NB4 (cell line): ENCODE measurements around the gene MCC.

Source experiments
- CTCF ChIP-seq: IDR thresholded peaks from one replicate; pipeline ENCODE4 v1.5.1; 2012; ENCODE audit warnings: low read depth, low read length
- MAX ChIP-seq: IDR thresholded peaks from 2 replicates; pipeline ENCODE4 v1.6.1; 2011; ENCODE audit warnings: low read depth, low read length
- POLR2A ChIP-seq: IDR thresholded peaks from 2 replicates; pipeline ENCODE4 v1.6.1; 2011; ENCODE audit warnings: mild to moderate bottlenecking; ENCODE audit not compliant: insufficient read length; ENCODE audit errors: extremely low read depth

- TF ChIP-seq POLR2A: no peak
- no peak for TF ChIP-seq CTCF
- no peak for TF ChIP-seq MAX
Observed at GRCh38 chr5:113295111-113295539, 193.1 kb downstream of the MCC start.
